GM18868 (cell line): ENCODE measurements around the gene SMYD3.

Experiments used
- ATAC-seq: cut with Tn5 transposase; IDR thresholded peaks from one replicate; pipeline ENCODE4 v1.9.1; 2021; ENCODE audit warnings: mild to moderate bottlenecking, moderate library complexity; ENCODE audit not compliant: unreplicated experiment

The SMYD3 gene

DNA sequence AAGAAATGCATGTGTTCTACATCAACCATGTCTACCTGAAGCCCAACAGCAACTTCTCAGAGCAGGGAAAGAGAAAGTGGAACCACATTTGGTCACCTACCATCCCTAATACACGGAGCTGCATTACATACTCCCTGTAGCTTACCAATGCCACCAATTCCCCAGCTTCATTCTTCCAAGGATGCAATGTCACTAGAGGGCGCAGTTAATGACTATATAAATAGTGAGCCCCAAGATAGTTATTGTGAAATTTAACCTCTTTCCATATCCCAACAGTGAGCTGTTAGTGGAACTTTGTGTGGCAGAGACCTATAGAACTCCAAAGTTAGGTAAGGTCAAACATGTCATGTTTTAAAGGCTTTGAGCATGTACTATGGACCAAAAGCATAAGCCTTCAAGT lies 618.3 kb downstream of the SMYD3 start:
- no peak for ATAC-seq

DNA sequence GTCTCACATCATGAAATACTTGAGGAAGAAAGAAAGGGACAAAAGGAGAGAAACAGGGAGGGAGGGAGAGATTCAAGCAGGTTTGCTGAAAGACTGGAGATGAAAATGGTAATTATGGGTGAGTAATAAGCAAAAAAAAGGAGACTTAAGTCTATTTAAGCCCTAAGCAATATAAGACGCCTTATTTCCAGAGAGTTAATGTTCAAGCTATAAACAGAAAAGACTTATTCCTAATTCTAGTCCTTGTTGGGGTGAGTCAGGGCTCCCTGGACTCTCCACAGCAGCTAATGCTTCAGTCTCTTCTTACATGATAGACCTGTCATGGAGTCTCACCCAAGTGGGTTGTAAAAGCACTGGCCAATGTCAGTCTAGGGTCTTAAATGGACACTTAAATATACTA lies 619.2 kb downstream of the SMYD3 start:
- ATAC-seq: no peak

DNA sequence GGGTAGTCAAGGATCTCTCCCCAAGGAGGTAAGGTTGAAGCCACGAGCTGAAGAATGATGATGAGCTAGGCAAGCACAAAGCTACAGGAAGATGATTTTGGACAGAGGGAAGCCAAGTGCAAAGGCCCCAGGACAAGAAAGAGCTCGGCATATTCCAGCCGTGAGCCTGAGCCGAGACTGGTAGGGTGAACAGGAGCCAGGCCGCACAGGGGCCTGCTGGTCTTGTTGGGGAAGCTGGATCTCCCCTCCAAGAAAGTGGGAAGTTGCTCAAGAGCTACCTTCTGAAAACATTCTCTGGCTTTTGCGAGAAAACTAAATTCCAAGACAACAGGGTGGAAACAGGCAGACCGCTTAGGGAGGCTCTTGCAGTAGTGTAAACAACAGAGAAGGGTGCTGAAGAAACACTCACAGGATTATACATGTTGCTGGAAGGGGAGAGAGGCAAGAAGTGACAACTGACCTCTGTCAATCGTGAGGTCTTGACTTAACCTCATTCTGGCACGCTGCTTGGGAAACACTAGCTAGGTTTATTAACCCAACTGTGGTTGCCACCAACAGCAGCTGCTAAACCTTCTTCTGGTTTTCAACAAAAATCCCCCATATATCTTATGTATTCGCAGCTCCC lies 625.2 kb downstream of the SMYD3 start:
- no peak for ATAC-seq

DNA sequence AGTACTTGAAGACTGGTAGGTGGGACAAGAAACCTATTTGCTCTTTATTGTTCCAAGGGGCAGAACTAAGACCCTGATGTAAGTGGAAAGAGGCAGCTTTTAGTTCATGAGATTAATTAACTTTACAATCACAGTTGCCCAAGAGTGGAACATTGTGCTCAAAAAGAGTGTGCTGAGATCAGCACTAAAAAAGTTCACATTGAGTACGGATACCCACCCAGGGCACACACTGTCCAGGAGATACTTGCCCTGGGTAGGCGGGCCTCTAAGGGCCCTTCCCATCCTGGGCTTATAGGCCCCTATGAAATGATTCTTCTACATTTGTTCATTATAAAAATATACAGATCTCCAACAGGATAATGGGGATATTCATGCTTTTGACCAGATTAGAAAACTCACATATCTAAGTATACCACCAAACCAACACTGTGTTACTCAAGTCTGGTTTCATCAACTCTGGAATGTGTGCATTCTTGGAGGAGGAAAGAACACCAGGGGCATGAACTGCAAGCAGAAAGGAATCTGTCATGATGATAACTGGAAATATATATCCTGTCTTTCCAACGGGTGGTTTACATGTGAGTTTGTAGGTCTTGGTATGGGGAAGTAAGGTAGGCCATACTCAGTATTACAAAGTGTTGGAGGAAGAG lies 626.2 kb downstream of the SMYD3 start:
- ATAC-seq: no peak

DNA sequence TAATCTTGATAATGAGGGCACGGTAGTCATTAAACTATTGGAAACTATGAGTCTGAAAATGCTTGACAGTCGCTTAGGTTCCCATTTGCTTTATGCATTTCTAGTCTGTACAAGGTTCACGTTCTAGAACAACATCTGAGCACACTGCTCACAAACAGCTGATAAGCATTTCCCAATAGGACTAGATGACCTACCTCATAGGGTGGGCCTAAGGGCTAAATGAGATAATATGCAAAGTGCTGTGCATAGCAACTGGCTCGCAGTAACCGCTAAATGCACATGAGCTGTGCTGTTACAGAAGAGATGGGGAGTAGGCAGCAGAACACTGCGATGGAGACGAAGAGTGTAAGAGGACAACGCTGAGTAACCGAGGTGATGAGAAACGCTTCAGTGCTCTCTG lies 628.0 kb downstream of the SMYD3 start:
- ATAC-seq: no peak

DNA sequence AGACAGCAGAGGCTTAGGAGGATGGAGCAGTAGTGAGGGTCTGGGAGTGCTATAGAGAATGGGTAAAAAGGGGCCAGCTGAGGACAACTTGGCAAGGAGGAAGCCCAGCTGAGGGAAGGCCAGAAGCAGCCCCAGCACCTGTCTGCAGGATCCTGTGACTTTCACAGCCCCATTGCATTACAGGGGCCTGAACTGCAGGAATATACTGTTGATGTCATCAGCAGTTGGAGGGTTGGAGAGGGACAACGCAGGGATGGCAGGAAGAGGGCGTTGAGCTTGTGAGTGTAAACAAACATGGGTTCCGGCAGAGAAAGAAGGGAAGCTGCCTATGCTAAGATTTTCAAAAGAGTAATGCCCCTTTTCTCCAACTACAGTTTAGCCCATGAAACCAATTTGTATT lies 628.5 kb downstream of the SMYD3 start:
- no peak for ATAC-seq

DNA sequence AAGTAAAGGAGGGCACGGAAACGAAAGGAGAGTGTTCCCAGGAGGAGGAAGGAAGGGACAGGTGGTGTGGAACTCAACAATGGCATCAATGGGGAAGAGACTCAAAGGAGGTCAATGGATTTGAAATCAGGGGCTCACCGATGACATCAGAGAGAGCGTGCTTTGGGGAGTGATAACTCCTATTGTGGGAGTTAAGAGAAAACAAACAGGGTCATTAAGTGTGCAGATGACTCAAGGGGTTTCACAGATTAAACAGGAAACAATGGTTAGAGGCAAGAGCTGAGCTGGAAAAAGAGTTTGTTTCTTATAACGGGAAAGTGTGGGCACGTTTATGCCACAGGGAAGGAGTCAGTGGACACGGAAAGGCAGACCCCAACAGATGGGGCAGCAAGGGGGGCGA lies 629.1 kb downstream of the SMYD3 start:
- no peak for ATAC-seq

DNA sequence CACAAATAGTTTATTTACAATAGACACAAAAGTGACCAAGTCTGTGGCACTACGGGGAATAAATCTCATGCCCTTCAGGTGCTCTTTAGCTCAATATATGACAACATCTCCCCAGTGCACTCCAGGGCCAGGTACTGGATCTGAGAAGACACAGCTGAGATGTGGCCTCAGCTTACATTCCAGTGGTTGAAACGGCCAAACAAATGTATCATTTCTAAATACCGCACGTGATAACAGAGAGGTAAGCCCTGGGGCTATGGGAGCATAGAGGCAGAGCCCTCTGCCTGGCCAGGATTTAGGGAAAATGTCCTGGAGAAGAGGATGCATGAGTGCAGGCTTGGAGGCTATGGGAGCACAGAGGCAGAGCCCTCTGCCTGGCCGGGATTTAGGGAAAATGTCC lies 630.5 kb downstream of the SMYD3 start:
- ATAC-seq: no peak

DNA sequence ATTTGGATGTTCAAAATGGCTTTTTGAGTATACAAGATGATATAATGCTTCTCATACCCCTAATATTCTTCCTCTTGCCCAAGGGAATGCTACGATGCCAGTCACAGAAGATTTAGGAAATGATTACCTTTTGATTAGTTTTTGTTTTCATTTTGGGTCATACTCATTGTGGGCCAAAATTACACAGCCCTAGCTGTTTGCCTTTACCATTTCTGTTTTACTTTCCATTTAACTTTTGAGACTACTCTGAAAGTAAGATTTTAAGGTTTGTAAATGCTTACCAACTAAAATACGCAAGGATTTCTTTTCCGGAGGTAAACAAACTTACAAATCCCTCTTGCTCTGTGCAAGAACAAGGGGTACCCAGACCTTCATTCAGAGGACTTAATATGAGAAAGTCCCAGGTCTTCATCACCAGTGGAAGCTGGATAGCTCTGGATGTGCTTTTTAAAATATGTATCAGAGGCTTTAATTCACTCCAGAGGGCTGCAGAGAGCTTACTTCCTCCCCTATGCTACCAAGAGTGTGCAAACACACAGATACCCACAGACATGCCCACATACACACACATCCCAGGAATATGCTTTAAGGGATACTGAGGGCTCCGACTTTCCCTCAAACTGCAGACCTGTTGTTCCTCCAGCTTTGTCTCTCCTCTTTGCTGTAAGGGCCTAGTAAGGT lies 631.4 kb downstream of the SMYD3 start:
- no peak for ATAC-seq

DNA sequence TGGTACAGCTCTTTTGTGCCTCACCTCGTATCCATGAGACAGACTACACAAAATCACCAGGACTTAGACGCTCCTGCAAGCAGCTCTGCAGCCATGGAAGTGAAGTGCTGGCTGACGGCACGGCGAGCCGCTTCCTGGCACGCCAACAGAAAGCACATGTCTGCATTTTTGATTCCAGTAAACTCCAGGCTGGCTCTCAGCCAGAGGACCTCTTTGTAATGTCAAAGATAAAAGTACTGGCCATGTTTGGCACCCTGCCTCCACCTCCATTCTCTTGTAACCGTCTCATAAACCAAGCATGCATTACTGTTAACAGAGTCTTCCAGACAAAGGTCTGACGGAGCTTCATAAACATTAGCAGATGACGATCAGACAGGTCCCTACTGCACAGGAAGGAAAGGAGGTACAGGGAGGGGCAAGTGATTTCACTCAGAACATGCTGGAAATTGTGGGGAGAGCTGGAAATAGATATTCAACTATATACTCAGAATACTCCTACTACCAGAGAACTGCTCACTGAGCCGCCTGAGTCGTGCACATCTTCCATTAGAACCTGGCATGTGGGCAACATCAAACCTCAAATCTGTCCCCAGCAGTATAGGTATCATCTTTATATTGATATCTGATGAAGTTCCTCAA lies 632.0 kb downstream of the SMYD3 start:
- no peak for ATAC-seq

DNA sequence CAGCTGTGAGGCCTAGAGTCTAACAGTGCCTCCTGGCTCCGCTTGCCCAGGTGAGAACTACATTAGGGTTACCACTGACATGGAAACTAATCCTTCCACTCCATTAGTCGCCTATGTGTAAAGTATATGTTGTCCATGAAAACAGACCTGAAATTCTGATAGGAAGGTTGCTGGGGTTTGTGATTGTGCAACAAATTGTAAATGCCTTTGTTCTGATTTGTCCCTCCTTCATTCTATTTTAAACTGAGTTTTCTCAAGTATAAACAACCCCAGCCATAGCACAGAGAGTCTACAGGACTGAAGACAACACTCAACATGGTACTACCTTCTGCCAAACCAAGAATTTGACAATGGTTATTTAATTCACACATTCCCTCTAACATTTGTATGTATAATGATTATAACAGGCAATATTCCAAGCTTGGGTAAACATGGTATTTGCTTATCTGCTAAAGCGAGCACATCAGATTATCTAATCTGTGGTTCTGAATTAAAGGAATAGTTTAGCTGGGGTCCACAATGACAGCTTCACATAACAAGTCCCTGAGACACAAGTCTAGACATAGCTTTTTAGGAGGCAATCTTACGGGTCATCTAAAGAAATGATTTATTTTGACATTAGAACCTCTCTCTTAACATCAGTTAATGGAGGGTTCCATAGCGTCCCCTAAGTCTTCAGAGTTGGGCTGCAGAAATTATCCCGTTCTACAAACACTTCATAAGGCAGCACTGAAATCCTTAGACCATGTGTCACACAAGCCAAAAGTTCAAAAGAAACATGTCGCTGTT lies 633.0 kb downstream of the SMYD3 start:
- no peak for ATAC-seq

DNA sequence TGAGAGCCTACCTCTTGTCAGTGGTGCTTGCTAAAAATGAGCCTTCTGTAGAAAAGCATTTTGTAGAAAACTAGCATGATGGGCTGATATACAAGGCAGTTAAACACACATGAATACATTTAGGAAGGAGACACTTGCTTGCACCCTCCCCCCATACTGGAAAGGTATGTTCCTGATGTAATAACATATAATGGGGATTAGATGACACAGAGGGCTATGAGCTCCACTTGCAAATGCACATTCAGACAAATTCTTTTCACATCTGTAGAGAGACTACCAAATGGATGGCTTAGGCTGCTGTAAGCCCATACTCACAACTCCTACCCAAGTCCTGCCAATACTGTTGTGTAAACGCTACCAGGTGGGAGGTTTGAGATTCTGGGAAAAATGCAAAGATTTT lies 634.0 kb downstream of the SMYD3 start:
- ATAC-seq: no peak

DNA sequence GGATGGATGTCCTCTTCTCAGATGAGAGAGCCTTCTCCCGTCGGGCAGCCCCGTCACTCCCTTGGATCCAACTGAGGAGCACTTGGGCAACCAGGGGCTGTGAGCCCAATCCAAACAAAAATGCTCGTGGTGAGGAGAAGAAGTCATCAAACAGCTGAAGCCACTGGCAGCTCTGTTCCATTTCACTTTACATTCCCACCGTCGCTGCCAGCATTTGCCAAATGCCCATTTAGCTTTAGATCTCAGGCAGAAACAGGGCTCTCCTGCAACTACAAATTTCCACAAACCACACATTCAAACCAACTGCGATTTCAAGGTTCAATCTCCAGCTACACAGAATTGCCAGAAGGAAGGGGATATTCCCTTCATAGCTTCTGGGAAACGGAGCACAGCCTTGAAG lies 634.6 kb downstream of the SMYD3 start:
- no peak for ATAC-seq

DNA sequence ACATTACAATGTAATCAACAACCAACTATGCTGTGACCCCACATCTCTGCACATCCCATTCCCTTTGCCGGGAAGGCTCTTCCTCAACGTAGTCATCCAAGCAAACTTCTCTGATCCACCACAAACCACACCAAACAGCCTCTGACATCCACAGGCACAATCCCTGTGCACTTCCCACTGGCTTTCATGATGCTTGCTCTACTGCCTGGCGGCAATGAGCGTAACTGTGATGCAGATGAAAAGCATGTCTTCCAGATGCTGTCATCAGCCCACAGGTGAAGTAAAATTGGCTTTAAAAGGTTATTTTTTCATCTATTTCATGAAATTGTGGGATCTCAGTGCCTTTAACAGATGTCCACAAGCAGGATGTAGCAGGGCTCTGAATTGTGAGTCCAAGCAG lies 635.2 kb downstream of the SMYD3 start:
- no peak for ATAC-seq

DNA sequence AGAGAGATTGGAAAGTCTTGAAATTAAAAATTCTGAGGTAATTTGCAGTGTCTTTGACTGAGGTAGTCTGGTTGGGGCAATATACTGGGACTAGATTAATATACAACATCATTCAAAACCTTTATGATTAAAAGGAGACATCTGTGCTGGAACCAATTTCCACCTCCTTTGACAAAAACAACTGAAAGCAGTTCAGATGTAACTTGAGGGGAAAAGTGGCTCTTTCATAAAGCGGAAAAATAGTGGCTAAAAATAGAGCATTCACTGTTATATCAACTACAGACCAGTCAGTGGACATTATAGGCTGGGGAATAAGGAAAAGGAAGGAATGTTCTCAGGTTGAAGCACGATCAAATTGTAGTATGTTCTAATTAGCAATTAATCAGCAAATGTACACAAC lies 635.9 kb downstream of the SMYD3 start:
- ATAC-seq: no peak

DNA sequence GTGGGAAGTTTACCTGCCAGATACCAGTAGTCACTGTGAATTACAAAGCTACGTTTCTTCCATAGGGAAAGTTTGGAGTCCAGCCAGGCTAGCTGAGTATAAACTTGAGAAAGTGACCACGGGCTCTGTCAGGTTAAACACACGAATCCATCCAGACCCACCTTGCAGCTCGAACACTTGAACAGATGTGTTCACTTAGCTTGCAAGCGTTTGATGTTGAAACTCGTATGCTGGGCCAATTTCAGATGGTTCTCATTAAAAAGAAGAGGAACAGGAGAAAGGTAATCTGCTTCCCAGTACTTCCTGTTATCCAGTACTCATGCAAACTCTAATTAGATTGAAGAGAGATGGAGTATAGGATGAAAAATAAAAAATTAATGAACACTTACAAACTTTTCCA lies 636.4 kb downstream of the SMYD3 start:
- no peak for ATAC-seq

DNA sequence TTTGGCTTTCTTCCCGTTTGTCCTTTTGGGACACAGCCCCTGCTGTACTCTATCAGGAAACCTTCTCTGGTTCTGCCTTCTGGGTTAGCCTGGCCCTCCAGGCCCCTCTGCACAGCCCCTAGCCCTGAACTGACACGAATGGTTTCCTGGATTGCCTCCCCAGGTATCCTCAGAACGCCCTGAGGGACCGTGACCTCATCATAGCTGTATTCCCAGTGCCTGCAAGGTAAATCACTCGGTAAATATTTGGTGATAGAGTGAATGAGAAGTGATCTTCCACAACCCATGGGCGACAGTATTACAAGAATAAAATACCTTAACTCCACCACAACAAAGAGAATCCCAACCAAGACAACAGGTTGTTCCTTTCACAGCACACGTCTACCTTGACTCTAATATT lies 637.2 kb downstream of the SMYD3 start:
- no peak for ATAC-seq

DNA sequence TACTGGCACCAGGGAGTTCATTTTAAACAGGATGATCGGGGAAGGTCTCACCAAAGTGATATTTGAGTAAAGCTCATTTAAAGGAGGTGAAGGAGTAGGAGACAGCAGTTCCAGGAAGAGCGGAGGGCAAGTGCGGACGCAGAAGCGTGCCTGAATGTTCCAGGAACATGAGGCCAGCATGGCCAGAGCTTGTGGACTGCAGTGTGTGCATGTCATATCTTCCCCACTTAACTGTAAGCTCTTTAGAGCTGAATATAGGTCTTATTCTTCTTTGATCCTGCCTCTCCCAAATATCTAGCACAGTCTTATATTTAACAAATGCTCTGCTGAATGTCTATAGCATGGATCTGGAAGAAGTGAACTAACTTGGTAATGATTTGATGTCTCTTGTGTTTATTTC lies 639.3 kb downstream of the SMYD3 start:
- no peak for ATAC-seq

DNA sequence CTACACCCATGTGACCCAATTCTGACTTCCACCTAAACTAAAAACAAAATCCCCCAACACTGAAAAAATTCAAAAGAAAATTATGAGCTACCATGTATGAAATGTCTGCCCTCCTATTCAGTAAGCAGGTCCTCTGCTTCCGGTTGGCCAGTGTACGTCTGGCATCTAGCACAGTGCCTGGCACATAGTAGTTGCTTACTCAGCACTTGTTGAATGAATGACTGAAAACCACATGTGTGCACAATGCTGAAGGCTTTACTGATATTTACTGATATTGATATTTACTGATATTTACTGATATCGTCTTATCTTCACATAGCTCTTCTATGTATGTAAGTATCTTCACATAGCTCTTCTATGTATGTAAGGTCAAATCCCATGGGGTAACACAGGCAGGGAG lies 642.2 kb downstream of the SMYD3 start:
- no peak for ATAC-seq

DNA sequence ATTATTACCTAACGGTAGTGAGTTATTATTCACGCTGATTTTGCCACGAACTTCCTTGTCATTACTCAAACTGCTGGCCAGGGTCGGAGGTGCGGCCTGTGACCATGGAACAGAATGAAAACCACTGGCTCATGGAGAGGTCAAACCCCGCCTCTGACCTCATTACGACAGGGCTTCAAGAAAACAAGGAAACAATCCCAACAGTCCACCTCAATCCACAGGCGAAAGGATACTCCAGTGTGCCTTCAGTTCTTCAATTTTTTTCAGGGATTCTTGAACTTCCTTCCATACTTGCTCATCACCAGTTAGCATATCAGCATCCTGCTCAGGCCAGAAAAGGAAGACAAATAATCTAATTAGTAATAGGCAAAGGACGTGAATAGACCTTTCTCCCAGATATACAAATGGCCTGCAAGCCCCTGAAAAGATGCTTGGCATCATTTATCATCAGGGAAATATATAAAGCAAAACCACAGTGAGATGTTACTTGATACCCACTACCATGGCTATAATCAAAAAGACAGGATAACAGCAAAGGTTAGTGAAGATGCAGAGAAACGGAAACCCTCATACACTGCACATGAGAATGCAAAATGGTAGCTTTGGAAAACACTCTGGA lies 643.4 kb downstream of the SMYD3 start:
- ATAC-seq: no peak
